K562 (cell line): ENCODE measurements around the gene FAM110D. TPM values are rescaled to one million over a fixed set of nuclear protein-coding genes. Genes with fewer than 3 reads are reported as not detected.

Source experiments
- CBX3 ChIP-seq, 2 experiments: IDR thresholded peaks; 1 replicate in 1 of 2; 2 replicates in 1 of 2; pipeline ENCODE4 v1.6.1; 2012; ENCODE audit warnings: inconsistent platforms in 2 of 2, low read length in 2 of 2, borderline replicate concordance in 1 of 2, control low read depth in 1 of 2
- FIP1L1 ChIP-seq: fragments of 200-400 bp; formaldehyde crosslinking; IDR thresholded peaks from 2 replicates; pipeline ENCODE4 v1.6.1; 2018; ENCODE audit warnings: mild to moderate bottlenecking, low read depth, low read length; ENCODE audit not compliant: poor library complexity, severe bottlenecking
- GATAD2B ChIP-seq: fragments of 450-650 bp; IDR thresholded peaks from 2 replicates; pipeline ENCODE4 v1.6.1; 2017; ENCODE audit warnings: mild to moderate bottlenecking, borderline replicate concordance
- MYC ChIP-seq, 2 experiments: fragments of 250-450 bp in 1 of 2; sonication (Bioruptor Pico) in 1 of 2; IDR thresholded peaks; 2 replicates each; pipeline versions ENCODE4 v1.5.1 to v1.6.1; 2012 to 2021; ENCODE audit warnings: low read depth in 2 of 2, borderline replicate concordance in 1 of 2, improper control_type of control experiment in 1 of 2, low read length in 1 of 2, mild to moderate bottlenecking in 1 of 2, moderate library complexity in 1 of 2
- NR2C1 ChIP-seq, 2 experiments: fragments of 450-650 bp; IDR thresholded peaks; 2 replicates each; pipeline ENCODE4 v1.6.1; 2017; ENCODE audit warnings: mild to moderate bottlenecking in 2 of 2, antibody characterized with exemption in 1 of 2, inconsistent platforms in 1 of 2, missing compliant biosample characterization in 1 of 2, missing genetic modification characterization in 1 of 2
- RBFOX2 ChIP-seq: fragments of 200-400 bp; formaldehyde crosslinking; IDR thresholded peaks from 2 replicates; pipeline ENCODE4 v1.6.1; 2017; ENCODE audit warnings: low read depth, mild to moderate bottlenecking, low read length, moderate library complexity
- SIN3A ChIP-seq, 2 experiments: fragments of 150-350 bp in 1 of 2; IDR thresholded peaks; 2 replicates each; pipeline ENCODE4 v1.6.1; 2011 to 2016; ENCODE audit warnings: borderline replicate concordance in 2 of 2, low read depth in 2 of 2, low read length in 2 of 2, mild to moderate bottlenecking in 2 of 2, moderate library complexity in 2 of 2; ENCODE audit not compliant: control insufficient read depth in 1 of 2
- SOX6 ChIP-seq: fragments of 450-650 bp; IDR thresholded peaks from 2 replicates; pipeline ENCODE4 v1.6.1; 2014; ENCODE audit warnings: mild to moderate bottlenecking
- TBP ChIP-seq: optimal IDR thresholded peaks from 2 replicates; pipeline ENCODE3; 2011; ENCODE audit warnings: low read depth, low read length, improper control_type of control experiment
- THRA ChIP-seq: fragments of 450-650 bp; IDR thresholded peaks from 2 replicates; pipeline ENCODE4 v1.6.1; 2017; ENCODE audit warnings: mild to moderate bottlenecking, moderate library complexity
- XRCC4 ChIP-seq: IDR thresholded peaks from one replicate; pipeline ENCODE4 v1.6.1; 2011; ENCODE audit not compliant: insufficient read depth, insufficient read length; ENCODE audit errors: extremely low read depth
- XRCC5 ChIP-seq: fragments of 200-400 bp; formaldehyde crosslinking; IDR thresholded peaks from 2 replicates; pipeline ENCODE4 v1.6.1; 2017; ENCODE audit warnings: low read depth, mild to moderate bottlenecking, low read length
- ZFP30 ChIP-seq: fragments of 250-450 bp; sonication (Bioruptor Pico); IDR thresholded peaks from 2 replicates; pipeline ENCODE4 v1.8.0; 2022; ENCODE audit warnings: moderate library complexity, mild to moderate bottlenecking, inconsistent platforms, borderline replicate concordance
- ZFP36 ChIP-seq: fragments of 150-350 bp; IDR thresholded peaks from 2 replicates; pipeline ENCODE4 v1.6.1; 2018; ENCODE audit warnings: low read length, low read depth; ENCODE audit not compliant: partially characterized antibody
- ZNF175 ChIP-seq: fragments of 200-800 bp; sonication (Bioruptor generic); IDR thresholded peaks from 2 replicates; pipeline ENCODE4 v1.6.1; 2016; ENCODE audit warnings: low read depth, mild to moderate bottlenecking, missing genetic modification characterization, missing compliant biosample characterization
- ZNF224 ChIP-seq: sonication (generic); formaldehyde crosslinking; IDR thresholded peaks from 2 replicates; pipeline ENCODE4 v1.8.0; 2022; ENCODE audit warnings: mild to moderate bottlenecking, missing genetic modification reagents
- polyA plus RNA-seq, 8 experiments: library from polyadenylated mRNA; depleted of rRNA in 4 of 8; stranded (reverse) in 5 of 8; unstranded in 3 of 8; fragments of >200 nt; fragmentation: Nextera tagmentation in 2 of 8; fragmentation: Illumina TruSeq in 1 of 8; extraction: Ambion mirVana in 2 of 8; extraction: Trizol in 1 of 8; gene quantifications; 2 replicates each; pipeline versions ENCODE4 v1.2.1 to v1.2.3, GENCODE V29; 2011 to 2014; ENCODE audit warnings: inconsistent platforms in 1 of 8, missing spikeins in 1 of 8
- total RNA-seq, 7 experiments: library from RNA; depleted of rRNA in 6 of 7; stranded (reverse); fragments of >200 nt in 6 of 7; fragmentation: Illumina TruSeq in 2 of 7; extraction: Trizol in 2 of 7; gene quantifications; 2 replicates each; pipeline versions ENCODE4 v1.2.1 to v1.2.3, GENCODE V29; 2011 to 2021; ENCODE audit warnings: low replicate concordance in 1 of 7
- TF ChIP-seq, protein P1 (sequence below): fragments of 200-800 bp; sonication (Bioruptor generic); IDR thresholded peaks from 2 replicates; pipeline ENCODE4 v1.6.1; 2016; ENCODE audit warnings: missing genetic modification characterization, missing compliant biosample characterization
- TF ChIP-seq, protein P2 (sequence below): IDR thresholded peaks from 3 replicates; pipeline ENCODE4 v1.6.1; 2011; ENCODE audit warnings: borderline replicate concordance, mild to moderate bottlenecking; ENCODE audit not compliant: insufficient read length, insufficient read depth

FAM110D gene
- total and polyA plus RNA-seq, 9 of the 15 experiments (the other 6 are each of a cell fraction or from before 2014, with no cell fraction given): 0.04 to 1.1 (median 0.33) TPM

DNA sequence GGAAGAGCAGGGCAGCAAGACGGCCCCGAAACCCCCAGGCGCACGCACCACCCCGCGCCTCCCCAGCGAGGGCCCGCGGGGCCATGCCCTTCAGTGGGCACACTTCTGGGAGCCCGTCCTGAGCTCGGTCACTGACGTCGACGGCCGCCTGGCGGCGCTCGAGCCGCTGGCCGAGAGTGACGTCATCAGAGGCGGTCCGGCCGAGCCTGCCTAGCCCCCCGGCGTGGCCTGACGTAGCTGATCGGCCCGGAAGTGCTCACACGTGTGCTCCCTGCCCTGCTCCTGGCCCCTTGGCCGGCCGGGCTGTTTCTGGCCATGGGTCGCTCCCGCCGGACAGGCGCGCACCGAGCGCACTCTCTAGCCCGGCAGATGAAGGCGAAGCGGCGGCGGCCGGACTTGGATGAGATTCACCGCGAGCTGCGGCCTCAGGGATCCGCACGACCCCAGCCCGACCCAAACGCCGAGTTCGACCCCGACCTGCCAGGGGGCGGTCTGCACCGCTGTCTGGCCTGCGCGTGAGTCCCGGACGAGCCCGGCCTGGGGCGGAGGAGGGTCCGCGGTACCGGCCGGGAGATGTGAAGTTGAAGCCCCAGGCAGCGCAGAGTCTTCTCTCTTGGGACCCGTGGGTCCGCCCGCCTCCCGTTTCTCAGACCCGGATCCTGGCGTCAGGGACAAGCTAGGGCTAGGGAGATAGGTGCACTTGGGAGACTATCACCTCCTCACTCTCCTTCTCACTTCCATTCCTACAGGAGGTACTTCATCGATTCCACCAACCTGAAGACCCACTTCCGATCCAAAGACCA, 11.0 kb downstream of the FAM110D start, which contains the start of gene ZNF593 (continued):
- TF ChIP-seq THRA: no peak
- TF ChIP-seq MYC (IDR thresholded peaks at IDR 0.05; ENCODE audit: low read depth, low read length): peak; percentile 99
- peak; percentile 98 for TF ChIP-seq MYC (CRISPR knock-in tag; IDR thresholded peaks at IDR 0.05; ENCODE audit: borderline replicate concordance, low read depth)
- peak; percentile 97 for TF ChIP-seq FIP1L1
- 0 out of 2 replicates have a peak, but pooled peaks have one; percentile 64 for TF ChIP-seq ZNF175
- TF ChIP-seq SIN3A (IDR thresholded peaks at IDR 0.05; ENCODE audit: borderline replicate concordance in 2 of 2, control insufficient read depth in 1 of 2, low read depth in 2 of 2, low read length in 2 of 2): peak; percentile 98 to 99
- peak; percentile 65 for TF ChIP-seq SOX6
- peak; percentile 95 for TF ChIP-seq XRCC5
- TF ChIP-seq XRCC4: no peak
- peak; percentile 40 for TF ChIP-seq ZFP36
- TF ChIP-seq, protein P1, sequence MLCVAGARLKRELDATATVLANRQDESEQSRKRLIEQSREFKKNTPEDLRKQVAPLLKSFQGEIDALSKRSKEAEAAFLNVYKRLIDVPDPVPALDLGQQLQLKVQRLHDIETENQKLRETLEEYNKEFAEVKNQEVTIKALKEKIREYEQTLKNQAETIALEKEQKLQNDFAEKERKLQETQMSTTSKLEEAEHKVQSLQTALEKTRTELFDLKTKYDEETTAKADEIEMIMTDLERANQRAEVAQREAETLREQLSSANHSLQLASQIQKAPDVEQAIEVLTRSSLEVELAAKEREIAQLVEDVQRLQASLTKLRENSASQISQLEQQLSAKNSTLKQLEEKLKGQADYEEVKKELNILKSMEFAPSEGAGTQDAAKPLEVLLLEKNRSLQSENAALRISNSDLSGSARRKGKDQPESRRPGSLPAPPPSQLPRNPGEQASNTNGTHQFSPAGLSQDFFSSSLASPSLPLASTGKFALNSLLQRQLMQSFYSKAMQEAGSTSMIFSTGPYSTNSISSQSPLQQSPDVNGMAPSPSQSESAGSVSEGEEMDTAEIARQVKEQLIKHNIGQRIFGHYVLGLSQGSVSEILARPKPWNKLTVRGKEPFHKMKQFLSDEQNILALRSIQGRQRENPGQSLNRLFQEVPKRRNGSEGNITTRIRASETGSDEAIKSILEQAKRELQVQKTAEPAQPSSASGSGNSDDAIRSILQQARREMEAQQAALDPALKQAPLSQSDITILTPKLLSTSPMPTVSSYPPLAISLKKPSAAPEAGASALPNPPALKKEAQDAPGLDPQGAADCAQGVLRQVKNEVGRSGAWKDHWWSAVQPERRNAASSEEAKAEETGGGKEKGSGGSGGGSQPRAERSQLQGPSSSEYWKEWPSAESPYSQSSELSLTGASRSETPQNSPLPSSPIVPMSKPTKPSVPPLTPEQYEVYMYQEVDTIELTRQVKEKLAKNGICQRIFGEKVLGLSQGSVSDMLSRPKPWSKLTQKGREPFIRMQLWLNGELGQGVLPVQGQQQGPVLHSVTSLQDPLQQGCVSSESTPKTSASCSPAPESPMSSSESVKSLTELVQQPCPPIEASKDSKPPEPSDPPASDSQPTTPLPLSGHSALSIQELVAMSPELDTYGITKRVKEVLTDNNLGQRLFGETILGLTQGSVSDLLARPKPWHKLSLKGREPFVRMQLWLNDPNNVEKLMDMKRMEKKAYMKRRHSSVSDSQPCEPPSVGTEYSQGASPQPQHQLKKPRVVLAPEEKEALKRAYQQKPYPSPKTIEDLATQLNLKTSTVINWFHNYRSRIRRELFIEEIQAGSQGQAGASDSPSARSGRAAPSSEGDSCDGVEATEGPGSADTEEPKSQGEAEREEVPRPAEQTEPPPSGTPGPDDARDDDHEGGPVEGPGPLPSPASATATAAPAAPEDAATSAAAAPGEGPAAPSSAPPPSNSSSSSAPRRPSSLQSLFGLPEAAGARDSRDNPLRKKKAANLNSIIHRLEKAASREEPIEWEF (CRISPR knock-in tag): 0 out of 2 replicates have a peak, but pooled peaks have one; percentile 37
- TF ChIP-seq CBX3 (IDR thresholded peaks at IDR 0.05; ENCODE audit: borderline replicate concordance in 1 of 2, low read length in 2 of 2): peak in 1 of 2 experiments; percentile 62; a peak in 1 of 3 replicates
- 0 out of 2 replicates have a peak, but pooled peaks have one; percentile 59 for TF ChIP-seq ZNF224 (CRISPR knock-in tag)
- TF ChIP-seq TBP: peak; percentile 52
- TF ChIP-seq ZFP30 (CRISPR knock-in tag): no peak
- TF ChIP-seq NR2C1 (IDR thresholded peaks at IDR 0.05): peak; percentile 90
- TF ChIP-seq NR2C1 (tag; IDR thresholded peaks at IDR 0.05): peak; percentile 95
- TF ChIP-seq, protein P2, sequence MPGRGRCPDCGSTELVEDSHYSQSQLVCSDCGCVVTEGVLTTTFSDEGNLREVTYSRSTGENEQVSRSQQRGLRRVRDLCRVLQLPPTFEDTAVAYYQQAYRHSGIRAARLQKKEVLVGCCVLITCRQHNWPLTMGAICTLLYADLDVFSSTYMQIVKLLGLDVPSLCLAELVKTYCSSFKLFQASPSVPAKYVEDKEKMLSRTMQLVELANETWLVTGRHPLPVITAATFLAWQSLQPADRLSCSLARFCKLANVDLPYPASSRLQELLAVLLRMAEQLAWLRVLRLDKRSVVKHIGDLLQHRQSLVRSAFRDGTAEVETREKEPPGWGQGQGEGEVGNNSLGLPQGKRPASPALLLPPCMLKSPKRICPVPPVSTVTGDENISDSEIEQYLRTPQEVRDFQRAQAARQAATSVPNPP: no peak
- TF ChIP-seq GATAD2B: peak; percentile 90
- peak; percentile 96 for TF ChIP-seq RBFOX2
